T47D (cell line): ENCODE results near the gene PRPH.
"Not testable (repeated sequence)": the region's sequence is repeated elsewhere in the genome, so short reads cannot be mapped to it uniquely, and the experiment has no call there.

Experiments
- DNase-seq, 2 experiments: peaks; one replicate each; pipeline versions ENCODE4 v3.0.0 to v3.0.0-alpha.2; 2011 to 2012; ENCODE audit warnings: low read depth in 1 of 2, low spot score in 1 of 2
- JUND ChIP-seq: IDR thresholded peaks from 2 replicates; pipeline ENCODE4 v1.6.1; 2012; ENCODE audit warnings: low read depth
- in situ Hi-C: cut with HindIII; loops from 2 replicates; pipeline ENCODE4 v1.10.0; 2016; ENCODE audit warnings: low sequenced_read_pairs, low pct_unique_long_range_greater_than_20kb

PRPH gene

GRCh38 chr12:49264873-49265792 lies 29.8 kb upstream of the PRPH start, which contains the start of gene TUBA1C:
TUBA1C (plus strand) TSS chr12:49265082; CDS start chr12:49265182, 100 bp downstream.
- DNase-seq = peak; percentile 93 to 99
- no peak for TF ChIP-seq JUND
- in situ Hi-C loops = no loop called here

GRCh38 chr12:49269191-49269590 lies 25.8 kb upstream of the PRPH start:
- DNase-seq, in situ Hi-C loops: not testable (repeated sequence)

GRCh38 chr12:49272790-49273725 lies 21.9 kb upstream of the PRPH start:
- in situ Hi-C loops = no loop called here
- TF ChIP-seq JUND = no peak
- DNase-seq = no peak

- in situ Hi-C loops = no loop called here
- DNase-seq = no peak
- no peak for TF ChIP-seq JUND
Measured at GRCh38 chr12:49273726-49274395, 21.1 kb upstream of the PRPH start.

- TF ChIP-seq JUND = no peak
- no peak for DNase-seq
- in situ Hi-C loops = no loop called here
Measured at GRCh38 chr12:49274396-49275069, 20.4 kb upstream of the PRPH start.

GRCh38 chr12:49276304-49277290 lies 18.4 kb upstream of the PRPH start:
- in situ Hi-C loops = no loop called here

GRCh38 chr12:49277466-49277865 lies 17.5 kb upstream of the PRPH start:
- in situ Hi-C loops = no loop called here
- no peak for DNase-seq
- TF ChIP-seq JUND = no peak

More at GRCh38 chr12:49276304-49277290, 18.4 kb upstream of the PRPH start:
- no peak for TF ChIP-seq JUND
- DNase-seq = no peak

- in situ Hi-C loops = no loop called here
- DNase-seq = no peak
- no peak for TF ChIP-seq JUND
Measured at GRCh38 chr12:49279706-49280159, 15.2 kb upstream of the PRPH start.

GRCh38 chr12:49280545-49280944 lies 14.4 kb upstream of the PRPH start:
- in situ Hi-C loops = not testable (repeated sequence)

GRCh38 chr12:49282302-49282701 lies 12.6 kb upstream of the PRPH start:
- in situ Hi-C loops = no loop called here
- TF ChIP-seq JUND = no peak
- no peak for DNase-seq

More at GRCh38 chr12:49280545-49280944, 14.4 kb upstream of the PRPH start:
- DNase-seq = not testable (repeated sequence)

- DNase-seq, in situ Hi-C loops: not testable (repeated sequence)
Measured at GRCh38 chr12:49282740-49283375, 12.1 kb upstream of the PRPH start.
